Endothelial cell of umbilical vein (primary cell): ENCODE data around the gene ZBTB7C.

ENCODE experiments used
- EZH2 ChIP-seq: IDR thresholded peaks from 2 replicates; pipeline ENCODE4 v1.6.1; 2012; ENCODE audit warnings: borderline replicate concordance, low read depth, mild to moderate bottlenecking, moderate library complexity, low read length, inconsistent platforms; ENCODE audit not compliant: severe bottlenecking
- FOS ChIP-seq: IDR thresholded peaks from 2 replicates; pipeline ENCODE4 v1.6.1; 2011; ENCODE audit warnings: mild to moderate bottlenecking, low read length, moderate library complexity, borderline replicate concordance; ENCODE audit not compliant: insufficient read depth
- GATA2 ChIP-seq: IDR thresholded peaks from 2 replicates; pipeline ENCODE4 v1.7.0; 2011; ENCODE audit warnings: low read depth, mild to moderate bottlenecking, moderate library complexity, mixed read lengths, low read length; ENCODE audit not compliant: insufficient read length, insufficient read depth
- JUN ChIP-seq: IDR thresholded peaks from 2 replicates; pipeline ENCODE4 v1.6.1; 2011; ENCODE audit warnings: borderline replicate concordance, low read depth; ENCODE audit not compliant: insufficient read length, insufficient read depth
- MAX ChIP-seq: IDR thresholded peaks from 2 replicates; pipeline ENCODE4 v1.6.1; 2011; ENCODE audit not compliant: insufficient read depth, insufficient read length
- MYC ChIP-seq: IDR thresholded peaks from one replicate; pipeline ENCODE4 v1.6.1; 2011; ENCODE audit warnings: mild to moderate bottlenecking, low read depth, low read length
- POLR2A ChIP-seq: IDR thresholded peaks from 2 replicates; pipeline ENCODE4 v1.6.1; 2012; ENCODE audit warnings: low read depth, mild to moderate bottlenecking, control low read depth, low read length
- POLR2AphosphoS5 ChIP-seq: IDR thresholded peaks from 2 replicates; pipeline ENCODE4 v1.6.1; 2012; ENCODE audit warnings: low read depth, mild to moderate bottlenecking, control low read depth, low read length, moderate library complexity; ENCODE audit not compliant: insufficient read depth
- TF ChIP-seq, protein P1 (sequence below), 2 donors: IDR thresholded peaks; 1 replicate in 1 of 2; 2 replicates in 1 of 2; pipeline ENCODE4 v1.5.1; 2011; ENCODE audit warnings: low read length in 2 of 2, mild to moderate bottlenecking in 2 of 2, moderate library complexity in 2 of 2, control low read depth in 1 of 2, inconsistent platforms in 1 of 2, low read depth in 1 of 2; ENCODE audit not compliant: insufficient read depth in 1 of 2; ENCODE audit errors: extremely low read depth in 1 of 2

DNA sequence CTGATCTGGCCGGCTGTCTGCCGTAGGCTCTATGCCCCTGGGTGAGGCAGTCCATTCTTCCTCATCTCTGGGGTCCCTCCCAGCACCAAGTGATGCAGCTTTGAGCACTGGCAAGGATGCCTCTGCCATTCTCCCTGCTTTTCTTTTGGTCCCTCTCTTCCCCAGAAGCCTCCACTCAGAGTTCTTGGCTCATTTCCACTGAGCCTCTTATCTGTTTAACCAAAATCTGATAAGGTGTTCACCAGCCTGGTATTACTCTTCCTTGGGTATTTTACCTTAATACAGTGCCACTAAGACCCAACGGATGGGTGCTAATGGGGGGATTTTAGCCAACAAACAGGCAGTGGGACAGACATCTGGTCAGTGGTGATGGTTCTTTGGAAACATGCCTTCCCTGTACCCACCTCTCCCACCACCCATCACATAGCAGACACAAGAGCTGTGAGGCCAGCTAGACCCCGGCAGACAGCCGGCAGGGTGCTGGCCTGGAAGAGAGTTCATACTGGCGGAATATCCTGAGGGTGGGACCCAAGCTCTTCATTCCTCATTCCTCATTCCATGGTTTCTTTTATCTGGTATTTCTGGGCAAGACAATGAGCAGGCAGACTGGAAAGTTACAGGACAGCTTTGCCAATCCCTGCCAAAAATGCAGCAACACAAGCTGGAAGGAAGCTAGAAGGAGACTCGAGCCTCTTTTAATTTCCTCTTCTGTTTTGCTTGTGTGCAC, 34.6 kb downstream of the ZBTB7C start:
- TF ChIP-seq POLR2AphosphoS5 (no peak), POLR2A (no peak), EZH2 (no peak), MYC (no peak), MAX (no peak), GATA2 (no peak), FOS (no peak), JUN (no peak)
- TF ChIP-seq, protein P1, sequence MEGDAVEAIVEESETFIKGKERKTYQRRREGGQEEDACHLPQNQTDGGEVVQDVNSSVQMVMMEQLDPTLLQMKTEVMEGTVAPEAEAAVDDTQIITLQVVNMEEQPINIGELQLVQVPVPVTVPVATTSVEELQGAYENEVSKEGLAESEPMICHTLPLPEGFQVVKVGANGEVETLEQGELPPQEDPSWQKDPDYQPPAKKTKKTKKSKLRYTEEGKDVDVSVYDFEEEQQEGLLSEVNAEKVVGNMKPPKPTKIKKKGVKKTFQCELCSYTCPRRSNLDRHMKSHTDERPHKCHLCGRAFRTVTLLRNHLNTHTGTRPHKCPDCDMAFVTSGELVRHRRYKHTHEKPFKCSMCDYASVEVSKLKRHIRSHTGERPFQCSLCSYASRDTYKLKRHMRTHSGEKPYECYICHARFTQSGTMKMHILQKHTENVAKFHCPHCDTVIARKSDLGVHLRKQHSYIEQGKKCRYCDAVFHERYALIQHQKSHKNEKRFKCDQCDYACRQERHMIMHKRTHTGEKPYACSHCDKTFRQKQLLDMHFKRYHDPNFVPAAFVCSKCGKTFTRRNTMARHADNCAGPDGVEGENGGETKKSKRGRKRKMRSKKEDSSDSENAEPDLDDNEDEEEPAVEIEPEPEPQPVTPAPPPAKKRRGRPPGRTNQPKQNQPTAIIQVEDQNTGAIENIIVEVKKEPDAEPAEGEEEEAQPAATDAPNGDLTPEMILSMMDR (IDR thresholded peaks at IDR 0.05; ENCODE audit: extremely low read depth in 1 of 2, insufficient read depth in 1 of 2, low read depth in 1 of 2, low read length in 2 of 2) = no peak
